ENCODE data around the gene ALKBH2.

Gene ALKBH2

GRCh38 chr12:109057376-109057775 lies 35.9 kb downstream of the ALKBH2 start:
- no peak for ATAC-seq
- TF ChIP-seq ZNF565 (CRISPR knock-in tag; conservative IDR thresholded peaks at IDR 0.05; ENCODE audit: low read depth) (no peak), ARNTL (CRISPR knock-in tag; IDR thresholded peaks at IDR 0.05; ENCODE audit: borderline replicate concordance, low read depth) (no peak), ESRRG (CRISPR knock-in tag; IDR thresholded peaks at IDR 0.05) (no peak), CSDC2 (CRISPR knock-in tag; IDR thresholded peaks at IDR 0.05) (no peak), PPARA (CRISPR knock-in tag; IDR thresholded peaks at IDR 0.05; ENCODE audit: borderline replicate concordance) (no peak), TCF4 (CRISPR knock-in tag; IDR thresholded peaks at IDR 0.05; ENCODE audit: borderline replicate concordance) (no peak), TSHZ2 (CRISPR knock-in tag; IDR thresholded peaks at IDR 0.05) (no peak), ZFP30 (CRISPR knock-in tag; IDR thresholded peaks at IDR 0.05) (no peak), POU6F1 (CRISPR knock-in tag; IDR thresholded peaks at IDR 0.05; ENCODE audit: borderline replicate concordance, low read depth) (no peak), GLIS3 (CRISPR knock-in tag; IDR thresholded peaks at IDR 0.05) (no peak), SNAI2 (CRISPR knock-in tag; IDR thresholded peaks at IDR 0.05) (no peak), ZC3H10 (CRISPR knock-in tag; IDR thresholded peaks at IDR 0.05) (no peak), RARB (CRISPR knock-in tag; IDR thresholded peaks at IDR 0.05) (no peak), ZNF8 (CRISPR knock-in tag; IDR thresholded peaks at IDR 0.05) (no peak), PATZ1 (CRISPR knock-in tag; IDR thresholded peaks at IDR 0.05; ENCODE audit: borderline replicate concordance) (no peak), ISL1 (CRISPR knock-in tag; IDR thresholded peaks at IDR 0.05) (no peak), ZFP3 (CRISPR knock-in tag; IDR thresholded peaks at IDR 0.05) (no peak)

- ATAC-seq = no peak
- no peak for TF ChIP-seq ZFP3 (CRISPR knock-in tag; IDR thresholded peaks at IDR 0.05)
- TF ChIP-seq CSDC2 (CRISPR knock-in tag; IDR thresholded peaks at IDR 0.05) = no peak
- TF ChIP-seq SNAI2 (CRISPR knock-in tag; IDR thresholded peaks at IDR 0.05) = no peak
- no peak for TF ChIP-seq TSHZ2 (CRISPR knock-in tag; IDR thresholded peaks at IDR 0.05)
- no peak for TF ChIP-seq PATZ1 (CRISPR knock-in tag; IDR thresholded peaks at IDR 0.05; ENCODE audit: borderline replicate concordance)
- no peak for TF ChIP-seq OSR1 (CRISPR knock-in tag; IDR thresholded peaks at IDR 0.05)
- TF ChIP-seq GLIS3 (CRISPR knock-in tag; IDR thresholded peaks at IDR 0.05) = no peak
- TF ChIP-seq ZNF70 (CRISPR knock-in tag; IDR thresholded peaks at IDR 0.05) = no peak
- TF ChIP-seq ZFP30 (CRISPR knock-in tag; IDR thresholded peaks at IDR 0.05) = no peak
- no peak for TF ChIP-seq ZC3H10 (CRISPR knock-in tag; IDR thresholded peaks at IDR 0.05)
Measured at GRCh38 chr12:109056891-109057290, 36.4 kb downstream of the ALKBH2 start.

- ATAC-seq = no peak
- TF ChIP-seq TSHZ2 (CRISPR knock-in tag; IDR thresholded peaks at IDR 0.05) (no peak), SNAI2 (CRISPR knock-in tag; IDR thresholded peaks at IDR 0.05) (no peak), CREB5 (CRISPR knock-in tag; IDR thresholded peaks at IDR 0.05; ENCODE audit: low read depth) (no peak), TOX (CRISPR knock-in tag; IDR thresholded peaks at IDR 0.05; ENCODE audit: borderline replicate concordance) (no peak)
Measured at GRCh38 chr12:109054520-109054919, 38.8 kb downstream of the ALKBH2 start.
